NCI-H774 (cell line): Measurements from ENCODE around the gene KPNA5.
"Not testable (repeated sequence)": the region's sequence is repeated elsewhere in the genome, so short reads cannot be mapped to it uniquely, and the experiment has no call there.

Experiments
- DNase-seq: peaks from one replicate; lab custom pipeline; 2025; lab: John Stamatoyannopoulos, UW

The KPNA5 gene

GRCh38 chr6:116680880-116681672 is at the start of gene KPNA5:
Gene KPNA5, plus strand, starts transcription at chr6:116681211. Its CDS starts 124 bp downstream, at chr6:116681335.
- peak; percentile 98 for DNase-seq

- peak; percentile 89 for DNase-seq
Measured at GRCh38 chr6:116631379-116631990, 49.5 kb upstream of the KPNA5 start.

- DNase-seq, result peak; percentile 35
Measured at GRCh38 chr6:116633685-116634084, 47.3 kb upstream of the KPNA5 start.

- no peak for DNase-seq
Measured at GRCh38 chr6:116648156-116648555, 32.9 kb upstream of the KPNA5 start.

- no peak for DNase-seq
Measured at GRCh38 chr6:116649129-116649528, 31.9 kb upstream of the KPNA5 start.

- no peak for DNase-seq
Measured at GRCh38 chr6:116651916-116652315, 29.1 kb upstream of the KPNA5 start.

- no peak for DNase-seq
Measured at GRCh38 chr6:116661594-116661993, 19.4 kb upstream of the KPNA5 start.

- no peak for DNase-seq
Measured at GRCh38 chr6:116662202-116662601, 18.8 kb upstream of the KPNA5 start.

- DNase-seq, result no peak
Measured at GRCh38 chr6:116663308-116663707, 17.7 kb upstream of the KPNA5 start.

- not testable (repeated sequence) for DNase-seq
Measured at GRCh38 chr6:116664169-116664568, 16.8 kb upstream of the KPNA5 start.

- DNase-seq, result no peak
Measured at GRCh38 chr6:116665464-116665863, 15.5 kb upstream of the KPNA5 start.

- DNase-seq, result no peak
Measured at GRCh38 chr6:116666869-116667268, 14.1 kb upstream of the KPNA5 start.

GRCh38 chr6:116667623-116668022 is 13.4 kb upstream of the KPNA5 start:
- no peak for DNase-seq

GRCh38 chr6:116672306-116672705 is 8.7 kb upstream of the KPNA5 start:
- no peak for DNase-seq

GRCh38 chr6:116676021-116676420 is 5.0 kb upstream of the KPNA5 start:
- DNase-seq, result no peak

- DNase-seq, result peak; percentile 49
Measured at GRCh38 chr6:116682334-116682712, 1.3 kb downstream of the KPNA5 start.

GRCh38 chr6:116685437-116685993 is 4.5 kb downstream of the KPNA5 start:
- no peak for DNase-seq

- not testable (repeated sequence) for DNase-seq
Measured at GRCh38 chr6:116686475-116687101, 5.6 kb downstream of the KPNA5 start.

GRCh38 chr6:116691154-116691553 is 10.1 kb downstream of the KPNA5 start:
- no peak for DNase-seq

- not testable (repeated sequence) for DNase-seq
Measured at GRCh38 chr6:116692873-116693272, 11.9 kb downstream of the KPNA5 start.

GRCh38 chr6:116693275-116693674 is 12.3 kb downstream of the KPNA5 start:
- not testable (repeated sequence) for DNase-seq

GRCh38 chr6:116695401-116695800 is 14.4 kb downstream of the KPNA5 start:
- DNase-seq, result no peak

GRCh38 chr6:116697480-116697879 is 16.5 kb downstream of the KPNA5 start:
- no peak for DNase-seq
